ENCODE measurements around the gene ETFA. TPM values are rescaled to one million over a fixed set of nuclear protein-coding genes. Genes with fewer than 3 reads are reported as not detected.

The ETFA gene
- total RNA-seq, 4 donors from 2014 or later: 65.8 to 195 (median 159) TPM

DNA sequence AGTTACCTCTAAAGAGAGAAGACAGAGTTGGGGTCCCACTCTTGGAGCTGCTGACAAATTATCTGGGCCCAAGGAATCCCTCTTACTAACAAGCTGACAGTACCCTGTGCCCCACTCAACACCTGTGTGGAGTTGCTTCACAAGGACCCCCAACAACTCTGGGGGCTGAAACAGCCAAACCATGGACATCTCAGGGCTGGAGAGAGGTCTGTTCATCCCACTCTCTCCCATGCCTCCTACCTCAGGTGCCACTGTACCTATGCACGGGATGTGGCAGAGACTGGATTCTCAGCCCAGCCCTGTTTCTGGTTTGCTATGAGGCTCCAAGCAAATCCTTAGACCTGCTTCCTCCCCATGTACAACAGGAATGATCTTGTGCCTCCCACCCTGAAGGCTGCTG is 101.7 kb downstream of the ETFA start:
- in situ Hi-C loops (cut with MboI; ENCODE audit: low pct_ligation_motif_present in 1 of 4, low pct_unique_long_range_greater_than_20kb in 1 of 4, low sequenced_read_pairs in 3 of 4): no loop called here
- Histone ChIP-seq H3K9me3 (no peaks in the 10 kb centered on the region), H3K27me3 (no peaks in the 10 kb centered on the region), H3K36me3 (peaks cover 0 to 23% (median 11%) of the 10 kb centered on the region in 4 donors), H3K4me1 (no peaks in the 10 kb centered on the region), H3K27ac (no peak overlapping the region), H3K4me3 (no peak overlapping the region)
- DNase-seq: no peak
- WGBS, 2 donors (ENCODE audit: low coverage in 1 of 2): 93% methylated on average over 1 of the region's 1 CpG; no CpG with 5 or more reads in 1 of the 2 donors
- intact Hi-C loops (cut with DNase I; ENCODE audit: low total_unique reads): no loop called here
- TF ChIP-seq EP300 (IDR thresholded peaks at IDR 0.05; ENCODE audit: low read depth) (no peak), POLR2A (IDR thresholded peaks at IDR 0.05) (no peak), POLR2AphosphoS5 (IDR thresholded peaks at IDR 0.05) (no peak)
- TF ChIP-seq, protein P1, sequence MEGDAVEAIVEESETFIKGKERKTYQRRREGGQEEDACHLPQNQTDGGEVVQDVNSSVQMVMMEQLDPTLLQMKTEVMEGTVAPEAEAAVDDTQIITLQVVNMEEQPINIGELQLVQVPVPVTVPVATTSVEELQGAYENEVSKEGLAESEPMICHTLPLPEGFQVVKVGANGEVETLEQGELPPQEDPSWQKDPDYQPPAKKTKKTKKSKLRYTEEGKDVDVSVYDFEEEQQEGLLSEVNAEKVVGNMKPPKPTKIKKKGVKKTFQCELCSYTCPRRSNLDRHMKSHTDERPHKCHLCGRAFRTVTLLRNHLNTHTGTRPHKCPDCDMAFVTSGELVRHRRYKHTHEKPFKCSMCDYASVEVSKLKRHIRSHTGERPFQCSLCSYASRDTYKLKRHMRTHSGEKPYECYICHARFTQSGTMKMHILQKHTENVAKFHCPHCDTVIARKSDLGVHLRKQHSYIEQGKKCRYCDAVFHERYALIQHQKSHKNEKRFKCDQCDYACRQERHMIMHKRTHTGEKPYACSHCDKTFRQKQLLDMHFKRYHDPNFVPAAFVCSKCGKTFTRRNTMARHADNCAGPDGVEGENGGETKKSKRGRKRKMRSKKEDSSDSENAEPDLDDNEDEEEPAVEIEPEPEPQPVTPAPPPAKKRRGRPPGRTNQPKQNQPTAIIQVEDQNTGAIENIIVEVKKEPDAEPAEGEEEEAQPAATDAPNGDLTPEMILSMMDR (IDR thresholded peaks at IDR 0.05): no peak

DNA sequence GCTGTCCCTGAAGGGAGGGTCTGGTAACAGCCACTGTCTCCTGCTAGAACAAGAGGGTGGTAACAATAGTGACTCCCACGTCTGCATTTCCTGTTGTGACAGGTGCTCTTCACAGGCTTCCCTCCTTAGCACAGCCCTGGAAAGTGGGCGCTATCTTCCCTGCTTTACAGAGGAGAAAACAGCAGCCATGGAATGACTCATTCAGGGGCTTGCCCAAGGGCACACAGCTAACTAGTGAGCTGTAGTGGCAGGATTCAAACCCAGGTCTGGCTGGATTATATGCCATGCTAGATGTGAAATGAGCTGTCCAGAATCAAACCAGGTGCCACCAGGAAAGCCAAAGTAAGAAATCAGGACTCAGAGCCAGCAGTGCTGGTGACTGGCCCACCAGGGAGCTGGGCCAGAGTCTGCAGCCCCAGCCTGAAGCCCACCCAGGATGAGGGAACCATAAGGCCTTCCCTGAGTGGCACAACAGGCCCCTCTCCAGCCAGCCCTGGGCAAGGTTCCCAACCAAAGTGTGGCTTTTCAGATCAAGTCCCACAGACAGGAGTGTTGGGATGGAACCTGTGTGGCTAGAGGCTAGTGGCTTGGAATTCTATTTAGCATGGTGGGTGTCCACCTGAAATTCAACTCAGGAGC is 102.4 kb downstream of the ETFA start:
- Histone ChIP-seq H3K4me3 (no peak overlapping the region), H3K36me3 (peaks cover 0 to 17% (median 8%) of the 10 kb centered on the region in 4 donors), H3K27me3 (no peaks in the 10 kb centered on the region), H3K4me1 (no peaks in the 10 kb centered on the region), H3K9me3 (no peaks in the 10 kb centered on the region), H3K27ac (no peak overlapping the region)
- intact Hi-C loops (cut with DNase I; ENCODE audit: low total_unique reads) (no loop called here), in situ Hi-C loops (cut with MboI; ENCODE audit: low pct_ligation_motif_present in 1 of 4, low pct_unique_long_range_greater_than_20kb in 1 of 4, low sequenced_read_pairs in 3 of 4) (no loop called here)
- DNase-seq: no peak
- WGBS, 2 donors (ENCODE audit: low coverage in 1 of 2): 83% methylated on average over 2 of the region's 2 CpGs; no CpG with 5 or more reads in 1 of the 2 donors
- TF ChIP-seq EP300 (IDR thresholded peaks at IDR 0.05; ENCODE audit: low read depth): no peak
- TF ChIP-seq POLR2AphosphoS5 (IDR thresholded peaks at IDR 0.05): no peak

DNA sequence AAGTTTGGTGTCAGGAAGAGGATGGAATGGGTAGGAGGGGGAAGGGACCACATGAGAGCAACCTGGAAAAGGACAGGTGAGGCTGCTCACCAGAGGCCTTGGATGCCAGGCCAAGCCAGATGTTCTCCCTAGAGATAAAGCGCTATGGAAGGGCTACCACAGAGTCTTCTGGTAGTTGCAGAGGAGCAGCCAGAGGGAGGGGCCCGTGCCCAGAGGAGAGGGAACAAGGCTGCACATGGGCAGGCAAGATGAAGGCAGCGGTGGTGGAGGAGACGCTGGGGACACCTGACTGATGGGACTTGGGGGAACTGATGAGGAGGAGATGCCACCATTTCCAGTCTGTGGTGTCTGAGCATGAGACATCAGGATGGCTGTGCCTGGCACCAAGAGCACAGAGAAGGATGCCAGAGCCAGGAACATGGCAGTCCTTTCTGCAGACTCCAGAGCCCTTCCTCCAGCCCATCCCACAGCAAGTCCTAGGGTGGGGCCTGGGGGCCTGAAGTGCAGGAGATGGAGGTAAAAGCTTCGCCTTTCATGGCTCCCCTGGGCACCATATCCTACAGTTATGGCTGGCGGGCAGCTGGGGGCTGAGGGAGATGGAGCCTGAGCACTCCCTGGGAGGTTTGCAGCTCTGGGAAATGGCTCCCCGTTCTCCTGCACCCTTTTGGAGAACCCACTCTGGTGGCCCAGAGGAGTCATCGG is 103.0 kb downstream of the ETFA start:
- Histone ChIP-seq H3K27ac (no peak overlapping the region), H3K27me3 (no peaks in the 10 kb centered on the region), H3K9me3 (no peaks in the 10 kb centered on the region), H3K4me1 (no peaks in the 10 kb centered on the region), H3K4me3 (no peak overlapping the region), H3K36me3 (peaks cover 0 to 11% (median 4%) of the 10 kb centered on the region in 4 donors)
- intact Hi-C loops (cut with DNase I; ENCODE audit: low total_unique reads): no loop called here
- TF ChIP-seq, protein P1 (IDR thresholded peaks at IDR 0.05): no peak
- no peak for TF ChIP-seq EP300 (IDR thresholded peaks at IDR 0.05; ENCODE audit: low read depth)
- WGBS, 2 donors (ENCODE audit: low coverage in 1 of 2): 96% methylated on average over 8 of the region's 8 CpGs; no CpG with 5 or more reads in 1 of the 2 donors
- DNase-seq: no peak
- in situ Hi-C loops (cut with MboI; ENCODE audit: low pct_ligation_motif_present in 1 of 4, low pct_unique_long_range_greater_than_20kb in 1 of 4, low sequenced_read_pairs in 3 of 4): no loop called here

DNA sequence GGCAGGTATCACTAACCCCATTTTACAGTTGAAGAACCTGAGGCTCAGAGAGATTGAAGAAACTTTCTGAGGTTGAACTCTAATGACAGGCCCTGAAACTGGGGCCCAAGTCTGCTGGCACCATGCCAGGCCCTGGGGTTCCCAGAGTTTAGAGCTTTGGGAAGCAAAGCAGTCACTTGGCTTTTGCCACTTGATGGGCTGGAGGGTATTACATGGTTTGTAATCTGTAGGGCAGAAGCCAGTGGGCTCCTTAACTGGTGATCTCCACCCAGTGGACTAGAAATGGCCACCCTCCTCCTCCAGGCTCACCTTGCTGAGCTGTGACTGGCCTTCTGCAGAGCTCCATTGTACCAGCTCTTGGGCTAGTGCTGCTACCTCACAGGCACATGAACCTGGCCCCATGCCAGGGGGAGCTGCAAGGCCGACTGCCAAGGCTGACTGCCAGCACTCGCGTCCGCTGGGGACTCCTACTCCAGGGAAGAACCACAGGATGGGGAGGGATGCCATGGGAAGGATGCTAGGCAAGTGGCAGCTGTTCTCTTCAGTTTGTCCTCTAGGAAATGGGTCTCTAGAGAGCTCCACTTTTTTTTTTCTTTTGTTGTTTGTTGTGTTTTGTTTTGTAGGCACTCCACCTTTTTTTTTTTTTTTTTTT is 104.8 kb downstream of the ETFA start:
- WGBS, 2 donors (ENCODE audit: low coverage in 1 of 2): 38% methylated on average over 4 of the region's 4 CpGs; no CpG with 5 or more reads in 1 of the 2 donors
- H3K27me3 ChIP-seq: no peaks in the 10 kb centered on the region
- DNase-seq: peak; percentile 62
- in situ Hi-C loops (cut with MboI; ENCODE audit: low pct_ligation_motif_present in 1 of 4, low pct_unique_long_range_greater_than_20kb in 1 of 4, low sequenced_read_pairs in 3 of 4): no loop called here
- no peak overlapping the region for H3K27ac ChIP-seq
- TF ChIP-seq EP300 (IDR thresholded peaks at IDR 0.05; ENCODE audit: low read depth) (no peak), POLR2AphosphoS5 (IDR thresholded peaks at IDR 0.05) (no peak), POLR2A (IDR thresholded peaks at IDR 0.05) (no peak)
- TF ChIP-seq, protein P1 (IDR thresholded peaks at IDR 0.05): no peak
- no peaks in the 10 kb centered on the region for H3K4me1 ChIP-seq
- H3K4me3 ChIP-seq: no peak overlapping the region
- intact Hi-C loops (cut with DNase I; ENCODE audit: low total_unique reads): no loop called here
- no peaks in the 10 kb centered on the region for H3K9me3 ChIP-seq
- H3K36me3 ChIP-seq: peaks cover 0 to 8% (median 2%) of the 10 kb centered on the region in 4 donors
